Glutamatergic neuron (in vitro differentiated cells): ENCODE data around the gene TMEM109. TPM values are rescaled to one million over a fixed set of nuclear protein-coding genes. Genes with fewer than 3 reads are reported as not detected.

ENCODE experiments used
- DNase-seq: peaks from one replicate; pipeline ENCODE4 v3.0.0; 2022
- H3K27ac Mint-ChIP-seq: one replicate; pipeline ENCODE4 v1.8.0; 2020; ENCODE audit warnings: mild to moderate bottlenecking, mixed read lengths, inconsistent platforms; ENCODE audit not compliant: unreplicated experiment
- H3K27me3 Mint-ChIP-seq: one replicate; pipeline ENCODE4 v1.8.0; 2020; ENCODE audit warnings: mild to moderate bottlenecking, moderate library complexity, mixed read lengths, inconsistent platforms; ENCODE audit not compliant: unreplicated experiment
- H3K36me3 Mint-ChIP-seq: one replicate; pipeline ENCODE4 v1.8.0; 2020; ENCODE audit warnings: mild to moderate bottlenecking, mixed read lengths, inconsistent platforms; ENCODE audit not compliant: unreplicated experiment
- H3K4me1 Mint-ChIP-seq: one replicate; pipeline ENCODE4 v1.8.0; 2020; ENCODE audit warnings: mild to moderate bottlenecking, low read depth, mixed read lengths, inconsistent platforms; ENCODE audit not compliant: unreplicated experiment
- H3K4me3 Mint-ChIP-seq: one replicate; pipeline ENCODE4 v1.8.0; 2020; ENCODE audit warnings: mild to moderate bottlenecking, mixed read lengths, inconsistent platforms; ENCODE audit not compliant: unreplicated experiment
- H3K9me3 Mint-ChIP-seq: one replicate; pipeline ENCODE4 v1.8.0; 2020; ENCODE audit warnings: mild to moderate bottlenecking, moderate library complexity, mixed read lengths, inconsistent platforms; ENCODE audit not compliant: unreplicated experiment
- total RNA-seq: library from RNA; stranded (reverse); fragmentation: NEBNext Ultra II Directional; extraction: Animal tissue kit (Norgen Biotek cat#: 25700); gene quantifications from one replicate; pipeline ENCODE4 v1.2.1, GENCODE V29; 2021; ENCODE audit not compliant: unreplicated experiment
- TF ChIP-seq, protein P1 (sequence below): fragments of 200-600 bp; sonication (generic); IDR thresholded peaks from one replicate; pipeline ENCODE4 v1.5.0; 2021; ENCODE audit not compliant: partially characterized antibody, unreplicated experiment

The TMEM109 gene
- total RNA-seq, 1 donor from 2014 or later, result 4.0 TPM

DNA sequence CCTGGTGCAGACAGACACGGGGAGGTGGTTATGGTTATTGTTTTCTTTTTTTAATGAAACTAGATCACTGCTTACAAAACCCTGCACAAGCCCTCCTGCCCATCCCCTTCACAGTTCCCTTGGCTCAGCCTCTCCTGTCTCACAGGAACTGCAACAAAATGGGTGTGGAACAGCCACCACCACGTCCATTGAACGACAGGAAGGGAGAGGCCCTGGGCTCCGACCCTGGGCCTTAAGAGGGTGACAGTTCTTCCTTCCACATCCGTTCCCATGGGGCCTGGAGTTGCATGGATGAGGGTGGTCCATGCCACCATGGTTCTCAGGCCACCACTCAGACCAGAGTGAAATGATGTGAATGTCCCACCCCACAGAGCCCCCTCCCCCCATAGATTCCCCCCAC lies 23.3 kb upstream of the TMEM109 start:
- DNase-seq, result no peak
- H3K27me3 Mint-ChIP-seq, result no peaks in the 10 kb centered on the region
- no peak overlapping the region for H3K4me3 Mint-ChIP-seq
- H3K4me1 Mint-ChIP-seq, result peaks cover 14% of the 10 kb centered on the region
- H3K27ac Mint-ChIP-seq, result no peak overlapping the region
- TF ChIP-seq, protein P1, sequence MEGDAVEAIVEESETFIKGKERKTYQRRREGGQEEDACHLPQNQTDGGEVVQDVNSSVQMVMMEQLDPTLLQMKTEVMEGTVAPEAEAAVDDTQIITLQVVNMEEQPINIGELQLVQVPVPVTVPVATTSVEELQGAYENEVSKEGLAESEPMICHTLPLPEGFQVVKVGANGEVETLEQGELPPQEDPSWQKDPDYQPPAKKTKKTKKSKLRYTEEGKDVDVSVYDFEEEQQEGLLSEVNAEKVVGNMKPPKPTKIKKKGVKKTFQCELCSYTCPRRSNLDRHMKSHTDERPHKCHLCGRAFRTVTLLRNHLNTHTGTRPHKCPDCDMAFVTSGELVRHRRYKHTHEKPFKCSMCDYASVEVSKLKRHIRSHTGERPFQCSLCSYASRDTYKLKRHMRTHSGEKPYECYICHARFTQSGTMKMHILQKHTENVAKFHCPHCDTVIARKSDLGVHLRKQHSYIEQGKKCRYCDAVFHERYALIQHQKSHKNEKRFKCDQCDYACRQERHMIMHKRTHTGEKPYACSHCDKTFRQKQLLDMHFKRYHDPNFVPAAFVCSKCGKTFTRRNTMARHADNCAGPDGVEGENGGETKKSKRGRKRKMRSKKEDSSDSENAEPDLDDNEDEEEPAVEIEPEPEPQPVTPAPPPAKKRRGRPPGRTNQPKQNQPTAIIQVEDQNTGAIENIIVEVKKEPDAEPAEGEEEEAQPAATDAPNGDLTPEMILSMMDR, result no peak
- peaks cover 3% of the 10 kb centered on the region for H3K9me3 Mint-ChIP-seq
- H3K36me3 Mint-ChIP-seq, result no peaks in the 10 kb centered on the region

DNA sequence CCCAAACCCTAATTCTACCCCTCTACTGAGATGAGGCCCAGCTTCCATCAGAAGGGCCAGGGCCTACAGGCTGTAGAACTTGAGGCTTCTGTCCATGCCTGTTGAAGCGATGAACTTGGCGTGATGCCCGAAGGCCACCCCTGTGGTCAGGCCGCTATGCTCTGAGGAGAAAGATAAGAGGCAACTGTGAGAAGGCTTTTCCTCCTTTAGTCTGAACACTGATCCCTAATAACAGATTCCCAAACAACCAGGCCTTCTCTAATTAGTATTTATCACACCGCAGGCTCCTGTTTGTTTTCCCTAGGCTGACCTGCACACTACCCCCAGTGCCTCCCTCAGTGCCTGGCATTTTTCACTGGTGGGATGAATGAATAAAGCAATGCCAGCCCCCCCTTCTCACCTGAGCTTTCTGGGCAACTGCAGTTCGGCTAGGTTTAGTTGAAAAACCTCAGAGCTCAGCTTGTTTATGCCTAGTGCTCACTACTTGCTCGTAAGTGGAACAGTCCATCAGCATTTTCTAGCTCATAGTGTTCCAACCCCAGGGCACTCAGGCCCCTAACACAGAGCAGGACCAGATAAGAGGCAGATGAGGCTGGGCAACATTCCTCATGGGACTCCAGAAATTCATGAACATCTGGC lies 22.7 kb upstream of the TMEM109 start:
- peaks cover 14% of the 10 kb centered on the region for H3K4me1 Mint-ChIP-seq
- H3K27me3 Mint-ChIP-seq, result no peaks in the 10 kb centered on the region
- peaks cover 3% of the 10 kb centered on the region for H3K9me3 Mint-ChIP-seq
- DNase-seq, result no peak
- no peak overlapping the region for H3K27ac Mint-ChIP-seq
- H3K36me3 Mint-ChIP-seq, result no peaks in the 10 kb centered on the region
- no peak overlapping the region for H3K4me3 Mint-ChIP-seq
- TF ChIP-seq, protein P1, result no peak

DNA sequence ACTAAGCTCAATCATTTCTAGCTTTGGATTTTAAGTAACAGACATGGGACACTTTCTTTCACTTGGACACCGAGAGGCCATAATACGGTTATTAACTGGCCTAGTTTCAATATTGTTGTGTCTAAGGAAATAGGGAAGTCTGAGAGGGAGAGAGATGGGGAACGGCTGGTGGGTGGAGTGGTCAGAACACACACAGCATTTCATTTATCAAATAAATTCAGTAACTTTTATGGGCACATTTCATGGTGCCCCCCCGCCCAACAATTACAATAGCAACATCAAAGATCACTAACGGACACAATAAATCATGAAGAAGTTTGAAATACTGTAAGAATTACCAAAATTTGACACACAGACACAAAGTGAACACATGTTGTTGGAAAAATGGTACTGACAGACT lies 18.3 kb upstream of the TMEM109 start:
- no peaks in the 10 kb centered on the region for H3K9me3 Mint-ChIP-seq
- H3K4me3 Mint-ChIP-seq, result no peak overlapping the region
- no peak overlapping the region for H3K27ac Mint-ChIP-seq
- H3K36me3 Mint-ChIP-seq, result peaks cover 5% of the 10 kb centered on the region
- no peak for DNase-seq
- no peaks in the 10 kb centered on the region for H3K27me3 Mint-ChIP-seq
- TF ChIP-seq, protein P1, result no peak
- peaks cover 10% of the 10 kb centered on the region for H3K4me1 Mint-ChIP-seq

DNA sequence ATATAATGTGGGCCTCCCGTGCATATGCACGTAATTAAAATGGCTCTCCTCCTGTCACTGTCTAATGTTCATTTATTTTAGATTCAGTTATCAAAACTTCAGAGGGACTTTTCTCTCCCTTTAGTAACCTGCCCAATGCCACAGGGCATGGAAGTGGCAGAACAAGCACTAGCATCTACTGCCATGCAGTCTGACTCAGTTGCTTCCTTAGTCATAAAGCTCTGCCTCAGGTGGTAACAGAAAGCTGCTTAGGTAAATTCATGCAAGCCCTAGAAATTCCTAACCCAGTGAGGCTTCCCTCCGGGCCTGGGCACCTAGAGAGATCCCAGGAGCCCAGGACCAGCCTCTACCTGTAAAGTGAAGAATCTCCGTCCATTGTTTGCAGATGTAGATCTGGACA lies 16.5 kb upstream of the TMEM109 start:
- no peak overlapping the region for H3K4me3 Mint-ChIP-seq

More for the DNA sequence above, 16.5 kb upstream of the TMEM109 start:
- H3K27me3 Mint-ChIP-seq, result no peaks in the 10 kb centered on the region
- no peaks in the 10 kb centered on the region for H3K4me1 Mint-ChIP-seq
- H3K27ac Mint-ChIP-seq, result no peak overlapping the region
- no peak for DNase-seq
- no peaks in the 10 kb centered on the region for H3K9me3 Mint-ChIP-seq
- TF ChIP-seq, protein P1, result no peak
- H3K36me3 Mint-ChIP-seq, result peaks cover 5% of the 10 kb centered on the region
